PC-3 (cell line): Measurements from ENCODE around the gene CCDC87. TPM values are rescaled to one million over a fixed set of nuclear protein-coding genes. Genes with fewer than 3 reads are reported as not detected.

ENCODE experiments used
- ATAC-seq: fragments of 200-7000 bp; cut with Tn5 transposase; 2 replicates; pipeline ENCODE4 v1.9.1; 2020; ENCODE audit warnings: mild to moderate bottlenecking, moderate library complexity
- BruUV-seq: library from RNA; stranded (reverse); fragments of 400-500 nt; replicated peaks from 2 replicates; lab custom pipeline; 2021; lab: Mats Ljungman, UMichigan
- CTCF ChIA-PET: fragments of 300-600 bp; sonication (Branson Sonifier 250); formaldehyde crosslinking; loops from one replicate; lab custom pipeline; 2022; ENCODE audit warnings: antibody characterized with exemption; lab: Charles Lee
- POLR2A ChIA-PET: fragments of 300-600 bp; sonication (Branson Sonifier 250); formaldehyde crosslinking; loops from one replicate; lab custom pipeline; 2022; ENCODE audit warnings: antibody characterized with exemption; ENCODE audit not compliant: unreplicated experiment; lab: Charles Lee
- DNase-seq: peaks from one replicate; pipeline ENCODE4 v3.0.0-alpha.2; 2015
- H2AFZ ChIP-seq: fragments of 300-600 bp; sonication (generic); 2 replicates; pipeline ENCODE4 v1.6.0; 2016; ENCODE audit warnings: antibody characterized with exemption, low read length
- H3F3A ChIP-seq: fragments of 300-600 bp; sonication (generic); one replicate; pipeline ENCODE4 v1.6.0; 2017; ENCODE audit warnings: antibody characterized with exemption, low read length, control low read depth, mild to moderate bottlenecking; ENCODE audit not compliant: unreplicated experiment
- H3K27ac ChIP-seq: fragments of 300-600 bp; sonication (generic); 2 replicates; pipeline ENCODE4 v1.5.1; 2016; ENCODE audit warnings: mild to moderate bottlenecking, low read length
- H3K27me3 ChIP-seq: fragments of 300-600 bp; sonication (generic); 2 replicates; pipeline ENCODE4 v1.6.1; 2016; ENCODE audit warnings: low read length, mixed read lengths
- H3K36me3 ChIP-seq: fragments of 300-600 bp; sonication (generic); 2 replicates; pipeline ENCODE4 v1.6.1; 2016; ENCODE audit warnings: low read depth, mixed run types, low read length, mixed read lengths
- H3K4me1 ChIP-seq: fragments of 300-600 bp; sonication (generic); 2 replicates; pipeline ENCODE4 v1.5.1; 2016; ENCODE audit warnings: low read length; ENCODE audit not compliant: insufficient read depth
- H3K4me2 ChIP-seq: fragments of 300-600 bp; sonication (generic); 2 replicates; pipeline ENCODE4 v1.6.0; 2016; ENCODE audit warnings: low read length
- H3K4me3 ChIP-seq: fragments of 300-600 bp; sonication (generic); 2 replicates; pipeline ENCODE4 v1.5.1; 2016; ENCODE audit warnings: mild to moderate bottlenecking, low read length, mixed read lengths
- H3K79me2 ChIP-seq: fragments of 300-600 bp; sonication (generic); 2 replicates; pipeline ENCODE4 v1.6.1; 2017; ENCODE audit warnings: low read length, mixed read lengths
- H3K9ac ChIP-seq: fragments of 300-600 bp; sonication (generic); 2 replicates; pipeline ENCODE4 v1.6.0; 2016; ENCODE audit warnings: mild to moderate bottlenecking, low read length
- H3K9me2 ChIP-seq: fragments of 300-600 bp; sonication (generic); replicated peaks from 2 replicates; pipeline ENCODE4 v1.6.1; 2016; ENCODE audit warnings: mixed run types, low read length, mixed read lengths
- H3K9me3 ChIP-seq: fragments of 300-600 bp; sonication (generic); 2 replicates; pipeline ENCODE4 v1.6.1; 2016; ENCODE audit warnings: low read length, mixed read lengths
- H4K20me1 ChIP-seq: fragments of 300-600 bp; sonication (generic); 2 replicates; pipeline ENCODE4 v1.6.1; 2016; ENCODE audit warnings: low read length, mixed read lengths
- EZH2 ChIP-seq: fragments of 300-600 bp; sonication (generic); IDR thresholded peaks from one replicate; pipeline ENCODE4 v1.6.1; 2017; ENCODE audit warnings: antibody characterized with exemption, mild to moderate bottlenecking, low read length; ENCODE audit not compliant: unreplicated experiment
- EZH2phosphoT487 ChIP-seq: fragments of 300-600 bp; sonication (generic); IDR thresholded peaks from 2 replicates; pipeline ENCODE4 v1.6.1; 2018; ENCODE audit warnings: mild to moderate bottlenecking, antibody characterized with exemption, low read length, borderline replicate concordance
- intact Hi-C: fragments of 100-400 bp; cut with micrococcal nuclease; formaldehyde crosslinking; loops from 2 replicates; pipeline ENCODE4 v1.9.0; 2023
- total RNA-seq: library from RNA; depleted of rRNA; stranded (reverse); fragments of >200 nt; gene quantifications from 2 replicates; pipeline ENCODE4 v1.2.3, GENCODE V29; 2014
- TF ChIP-seq, protein P1 (sequence below): fragments of 300-600 bp; sonication (generic); conservative IDR thresholded peaks from 2 replicates; pipeline ENCODE4 v1.5.1; 2017; ENCODE audit warnings: antibody characterized with exemption, low read depth, mild to moderate bottlenecking, low read length

CCDC87 gene
- total RNA-seq, 1 experiment from 2014 or later = 0.69 TPM

DNA sequence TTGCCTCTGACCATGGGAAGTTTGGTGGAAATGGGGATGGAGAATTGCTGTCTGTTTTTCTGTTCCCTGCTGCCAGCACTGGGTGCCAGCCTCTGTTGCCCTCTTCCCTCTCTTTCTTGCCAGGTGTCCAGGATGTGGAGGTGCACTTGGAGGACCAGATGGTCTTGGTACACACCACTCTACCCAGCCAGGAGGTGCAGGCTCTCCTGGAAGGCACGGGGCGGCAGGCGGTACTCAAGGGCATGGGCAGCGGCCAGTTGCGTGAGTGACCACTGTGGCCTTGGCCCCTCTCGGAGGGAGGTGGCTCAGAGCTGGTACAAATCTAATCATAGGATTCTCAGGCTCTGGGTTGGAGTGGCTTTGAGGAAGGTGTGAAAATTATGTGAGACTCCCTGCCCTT lies 6.1 kb upstream of the CCDC87 start:
- ChIA-PET POLR2A (interaction anchor here (0.6 kb wide), 1 partner anchor 18 kb away, joined by 3 read pairs; the partner anchor contains the start of gene RBM14), CTCF (no interaction called here)
- no peak for TF ChIP-seq EZH2
- TF ChIP-seq, protein P1, sequence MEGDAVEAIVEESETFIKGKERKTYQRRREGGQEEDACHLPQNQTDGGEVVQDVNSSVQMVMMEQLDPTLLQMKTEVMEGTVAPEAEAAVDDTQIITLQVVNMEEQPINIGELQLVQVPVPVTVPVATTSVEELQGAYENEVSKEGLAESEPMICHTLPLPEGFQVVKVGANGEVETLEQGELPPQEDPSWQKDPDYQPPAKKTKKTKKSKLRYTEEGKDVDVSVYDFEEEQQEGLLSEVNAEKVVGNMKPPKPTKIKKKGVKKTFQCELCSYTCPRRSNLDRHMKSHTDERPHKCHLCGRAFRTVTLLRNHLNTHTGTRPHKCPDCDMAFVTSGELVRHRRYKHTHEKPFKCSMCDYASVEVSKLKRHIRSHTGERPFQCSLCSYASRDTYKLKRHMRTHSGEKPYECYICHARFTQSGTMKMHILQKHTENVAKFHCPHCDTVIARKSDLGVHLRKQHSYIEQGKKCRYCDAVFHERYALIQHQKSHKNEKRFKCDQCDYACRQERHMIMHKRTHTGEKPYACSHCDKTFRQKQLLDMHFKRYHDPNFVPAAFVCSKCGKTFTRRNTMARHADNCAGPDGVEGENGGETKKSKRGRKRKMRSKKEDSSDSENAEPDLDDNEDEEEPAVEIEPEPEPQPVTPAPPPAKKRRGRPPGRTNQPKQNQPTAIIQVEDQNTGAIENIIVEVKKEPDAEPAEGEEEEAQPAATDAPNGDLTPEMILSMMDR = no peak
- no peaks in the 10 kb centered on the region for H3K27me3 ChIP-seq
- H3K4me2 ChIP-seq = no peak overlapping the region
- H3K79me2 ChIP-seq = peaks cover 13% of the 10 kb centered on the region; the same call in 1 of the 2 replicates
- DNase-seq = no peak
- ATAC-seq = no peak
- 0 out of 2 replicates have a peak, but pooled peaks cover 4% of the 10 kb centered on the region for H3K4me1 ChIP-seq
- intact Hi-C loops = no loop called here
- H3K36me3 ChIP-seq = peaks cover 11% of the 10 kb centered on the region; the same call in 1 of the 2 replicates
- no peak overlapping the region for H3K27ac ChIP-seq
- H3K9ac ChIP-seq = no peak overlapping the region
- no peaks in the 10 kb centered on the region for H4K20me1 ChIP-seq
- no peak overlapping the region for H3K4me3 ChIP-seq
- H3F3A ChIP-seq = no peaks in the 10 kb centered on the region
- no TSS peak for BruUV-seq
- H3K9me3 ChIP-seq = no peaks in the 10 kb centered on the region
- no peak overlapping the region for H2AFZ ChIP-seq
- no peaks in the 10 kb centered on the region for H3K9me2 ChIP-seq

DNA sequence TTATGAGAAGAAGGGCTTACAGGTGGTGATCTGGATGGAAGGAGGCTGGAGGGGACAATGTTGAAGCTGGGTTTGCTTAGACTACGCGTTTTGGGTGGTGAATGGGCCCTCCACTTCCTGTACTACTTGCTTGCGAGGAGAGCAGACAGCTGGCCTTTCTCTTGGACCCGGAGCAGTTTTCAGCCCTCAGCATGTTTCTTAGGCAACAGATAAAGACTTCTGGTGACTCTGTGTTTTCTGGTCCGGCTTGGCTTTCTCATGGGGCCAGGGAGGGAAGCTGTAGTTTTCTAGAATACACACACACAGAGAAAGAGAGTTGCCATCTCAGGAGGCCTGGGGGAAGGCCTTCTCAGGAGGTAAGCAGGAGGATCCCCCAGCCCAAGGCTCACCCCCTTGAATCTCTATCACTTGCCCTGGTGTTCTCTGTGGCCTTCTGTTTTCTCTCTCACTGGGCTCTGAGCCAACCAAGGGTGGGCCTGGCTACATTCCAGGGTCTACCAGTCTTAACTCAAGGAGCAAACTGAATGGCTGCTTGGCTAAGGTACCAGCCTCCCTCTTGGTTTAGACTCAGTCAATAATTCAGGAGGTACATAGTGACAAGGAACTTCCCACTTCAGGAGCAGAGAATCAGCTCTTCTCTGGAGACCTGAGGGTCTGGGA lies 2.5 kb upstream of the CCDC87 start:
- TF ChIP-seq EZH2 = no peak
- TF ChIP-seq, protein P1 = no peak
- TF ChIP-seq EZH2phosphoT487 = no peak
- peak overlapping the region; percentile 27; the same call in 1 of the 2 replicates for H3K4me2 ChIP-seq
- DNase-seq (no peak), ATAC-seq (no peak)
- no peak overlapping the region for H3K4me3 ChIP-seq
- no peaks in the 10 kb centered on the region for H3F3A ChIP-seq
- CTCF ChIA-PET = no interaction called here
- no peak overlapping the region for H3K9ac ChIP-seq
- intact Hi-C loops = no loop called here
- H3K9me2 ChIP-seq = no peaks in the 10 kb centered on the region
- no peak overlapping the region for H3K27ac ChIP-seq
- H3K9me3 ChIP-seq = no peaks in the 10 kb centered on the region
- H3K36me3 ChIP-seq = peaks cover 11% of the 10 kb centered on the region; the same call in 1 of the 2 replicates
- H3K4me1 ChIP-seq = peaks cover 15% of the 10 kb centered on the region
- POLR2A ChIA-PET = interaction anchor here (0.6 kb wide), 1 partner anchor 651 kb away, joined by 5 read pairs; no protein-coding TSS in a partner anchor
- no peak overlapping the region for H2AFZ ChIP-seq
- no peaks in the 10 kb centered on the region for H3K27me3 ChIP-seq
- BruUV-seq = no TSS peak
- peaks cover 22% of the 10 kb centered on the region for H3K79me2 ChIP-seq
- H4K20me1 ChIP-seq = no peaks in the 10 kb centered on the region

DNA sequence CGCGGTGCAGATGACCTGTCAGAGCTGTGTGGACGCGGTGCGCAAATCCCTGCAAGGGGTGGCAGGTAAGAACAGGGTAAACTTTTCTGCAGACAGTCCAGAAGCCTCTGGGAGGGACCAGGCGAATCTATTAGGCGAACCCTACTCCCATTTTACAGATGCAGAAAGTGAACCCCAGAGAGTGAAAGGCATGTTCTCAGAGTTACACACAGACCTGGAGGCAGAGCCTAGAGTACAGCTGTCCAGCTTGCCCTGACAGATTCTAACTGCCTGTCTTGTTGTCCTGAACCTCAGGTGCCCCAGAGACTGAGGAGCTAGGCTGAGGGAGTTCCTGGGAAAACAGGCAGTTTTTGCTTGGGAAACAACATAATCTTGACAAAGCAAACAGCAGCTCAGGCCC lies 787 bp upstream of the CCDC87 start:
- intact Hi-C loops = loop anchor here (1.0 to 2.0 kb wide), 2 partner anchors 23 to 85 kb away; partner anchors contain the start of gene RBM14
- H3F3A ChIP-seq = no peaks in the 10 kb centered on the region
- H3K27ac ChIP-seq = no peak overlapping the region
- no peak for DNase-seq
- peaks cover 22% of the 10 kb centered on the region for H3K79me2 ChIP-seq
- peak overlapping the region; percentile 77 for H3K9ac ChIP-seq
- ATAC-seq = no peak; the same call in 1 of the 2 replicates
- H3K4me2 ChIP-seq = peak overlapping the region; percentile 91
- H3K27me3 ChIP-seq = no peaks in the 10 kb centered on the region
- POLR2A ChIA-PET = interaction anchor here (0.6 kb wide), 1 partner anchor 23 kb away, joined by 3 read pairs; the partner anchor contains the start of gene RBM14
- TF ChIP-seq EZH2phosphoT487 = no peak
- TF ChIP-seq, protein P1 = no peak
- TF ChIP-seq EZH2 = no peak
- H4K20me1 ChIP-seq = no peaks in the 10 kb centered on the region
- H3K9me3 ChIP-seq = no peaks in the 10 kb centered on the region
- no peaks in the 10 kb centered on the region for H3K36me3 ChIP-seq
- H3K4me3 ChIP-seq = peak overlapping the region; percentile 77
- no TSS peak for BruUV-seq
- peak overlapping the region; percentile 88; the same call in 1 of the 2 replicates for H2AFZ ChIP-seq
- no peaks in the 10 kb centered on the region for H3K9me2 ChIP-seq
- CTCF ChIA-PET = interaction anchor here (0.7 kb wide), 1 partner anchor 31 kb away, joined by 6 read pairs; no protein-coding TSS in a partner anchor
- H3K4me1 ChIP-seq = peaks cover 15% of the 10 kb centered on the region
